PC-3 (cell line): ENCODE measurements around the gene DDX52. TPM values are rescaled to one million over a fixed set of nuclear protein-coding genes. Genes with fewer than 3 reads are reported as not detected.

Experiments used
- microRNA-seq: library from miRNA; unstranded; fragments of <30 nt; microRNA quantifications from one replicate; pipeline ENCODE4 v1.1.0, GENCODE V29; 2020; ENCODE audit not compliant: unreplicated experiment
- total RNA-seq: library from RNA; depleted of rRNA; stranded (reverse); fragments of >200 nt; gene quantifications from 2 replicates; pipeline ENCODE4 v1.2.3, GENCODE V29; 2014; rRNA removed

DDX52 gene
- total RNA-seq, 1 experiment from 2014 or later, result 12.5 TPM

Small RNA genes lying within 50 kb of the gene (microRNA-seq; reads per million reads assigned to microRNA genes)
- not detected for gene MIR378J

Other genes with a start within 250 kb of the DDX52 start
- gene ACACA, start 236.6 kb downstream of the DDX52 start, total RNA-seq, result 33.0 and 40.3 TPM in 2 replicates
- 12.7 and 16.5 TPM in 2 replicates for gene TADA2A, start 236.6 kb downstream of the DDX52 start, total RNA-seq
- 49.4 and 56.2 TPM in 2 replicates for gene DUSP14, start 153.6 kb downstream of the DDX52 start, total RNA-seq
- 7.3 and 9.7 TPM in 2 replicates for gene SYNRG, start 34.0 kb downstream of the DDX52 start, total RNA-seq
- 1.3 and 2.0 TPM in 2 replicates for gene HNF1B, start 101.6 kb upstream of the DDX52 start, total RNA-seq